HG03039 (cell line): ENCODE results near the gene HCCS.
"Not testable (repeated sequence)": the region's sequence is repeated elsewhere in the genome, so short reads cannot be mapped to it uniquely, and the experiment has no call there.

ENCODE experiments used
- ATAC-seq: cut with Tn5 transposase; IDR thresholded peaks from one replicate; pipeline ENCODE4 v1.9.1; 2021; ENCODE audit warnings: mild to moderate bottlenecking, moderate library complexity; ENCODE audit not compliant: unreplicated experiment

HCCS gene

DNA sequence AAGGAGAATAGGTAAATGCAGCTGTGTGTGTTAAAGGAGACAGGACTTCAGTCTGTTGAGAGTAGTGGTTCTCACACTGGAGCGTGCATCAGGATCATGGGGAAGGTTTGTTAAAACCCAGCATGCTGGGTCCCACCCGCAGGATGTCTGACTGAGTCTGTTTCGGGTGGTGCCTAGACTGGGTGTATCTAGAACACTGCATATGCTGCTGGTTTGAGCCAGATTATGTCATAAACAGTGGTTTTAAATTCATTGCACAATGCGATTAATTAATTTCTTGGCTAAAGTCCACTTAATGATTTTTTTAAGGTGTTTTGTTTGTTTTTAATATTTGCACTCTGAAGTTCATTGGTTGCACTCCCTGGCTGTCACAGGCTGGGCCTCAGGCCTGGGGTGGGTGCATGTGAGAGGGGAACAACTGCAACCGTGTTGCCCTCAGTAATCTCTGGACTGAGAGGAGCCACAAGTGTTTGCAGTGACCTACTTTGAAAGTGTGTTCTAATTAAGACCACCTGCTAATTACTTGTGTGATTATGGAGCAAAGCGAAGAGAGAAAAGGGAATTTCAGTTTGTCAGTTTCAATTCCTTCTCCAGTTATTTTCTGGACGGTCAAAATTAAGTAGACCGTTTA lies 8.3 kb downstream of the HCCS start:
- no peak for ATAC-seq

DNA sequence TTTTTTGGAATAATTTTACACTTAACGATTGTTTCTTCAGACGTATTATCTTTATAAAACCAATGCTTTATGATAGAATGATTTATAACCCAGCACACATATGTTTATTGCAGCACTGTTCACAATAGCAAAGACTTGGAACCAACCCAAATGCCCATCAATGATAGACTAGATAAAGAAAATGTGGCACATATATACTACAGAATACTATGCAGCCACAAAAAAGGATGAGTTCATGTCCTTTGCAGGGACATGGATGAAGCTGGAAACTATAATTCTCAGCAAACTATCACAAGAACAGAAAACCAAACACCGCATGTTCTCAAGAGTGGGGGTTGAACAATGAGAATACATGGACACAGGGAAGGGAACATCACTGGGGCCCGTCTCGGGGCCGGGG lies 12.0 kb downstream of the HCCS start:
- not testable (repeated sequence) for ATAC-seq

DNA sequence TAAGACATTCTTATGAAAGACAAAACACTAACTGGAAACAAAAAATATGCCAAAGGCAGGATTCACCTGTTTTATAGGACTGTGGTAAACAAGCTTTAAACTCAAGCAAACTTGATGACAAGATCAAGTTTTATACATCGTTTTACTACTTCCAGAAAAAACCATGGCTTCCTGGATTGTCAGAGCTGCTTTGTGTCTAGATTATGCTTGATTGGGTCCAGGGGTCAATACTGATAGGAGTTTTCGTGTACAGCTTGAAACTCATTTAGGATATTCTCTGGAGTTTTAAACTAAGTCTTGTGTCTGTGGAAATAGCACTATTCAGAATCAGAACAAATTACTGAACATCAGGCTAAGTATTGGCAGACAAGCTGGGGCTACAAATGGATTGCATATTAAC lies 13.0 kb downstream of the HCCS start:
- ATAC-seq = no peak

DNA sequence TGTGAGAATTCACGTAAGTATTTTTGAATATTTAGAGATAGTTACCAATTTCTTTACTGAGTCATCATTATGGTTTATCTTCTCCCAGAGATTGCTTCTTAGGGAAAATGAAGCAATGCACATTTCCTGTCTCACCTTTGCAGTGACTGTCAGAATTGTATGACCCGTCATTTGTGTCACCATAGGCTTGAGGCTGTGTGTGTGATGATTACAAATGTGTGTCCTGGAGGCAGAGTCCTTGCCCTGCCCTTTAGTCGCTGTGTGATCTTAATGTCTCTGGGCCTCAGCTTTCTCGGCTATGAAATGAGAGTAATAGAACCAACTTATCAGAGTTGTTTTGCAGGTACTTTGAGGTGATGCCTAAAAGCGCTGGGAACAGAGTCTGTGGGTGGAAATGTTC lies 13.9 kb downstream of the HCCS start:
- no peak for ATAC-seq

DNA sequence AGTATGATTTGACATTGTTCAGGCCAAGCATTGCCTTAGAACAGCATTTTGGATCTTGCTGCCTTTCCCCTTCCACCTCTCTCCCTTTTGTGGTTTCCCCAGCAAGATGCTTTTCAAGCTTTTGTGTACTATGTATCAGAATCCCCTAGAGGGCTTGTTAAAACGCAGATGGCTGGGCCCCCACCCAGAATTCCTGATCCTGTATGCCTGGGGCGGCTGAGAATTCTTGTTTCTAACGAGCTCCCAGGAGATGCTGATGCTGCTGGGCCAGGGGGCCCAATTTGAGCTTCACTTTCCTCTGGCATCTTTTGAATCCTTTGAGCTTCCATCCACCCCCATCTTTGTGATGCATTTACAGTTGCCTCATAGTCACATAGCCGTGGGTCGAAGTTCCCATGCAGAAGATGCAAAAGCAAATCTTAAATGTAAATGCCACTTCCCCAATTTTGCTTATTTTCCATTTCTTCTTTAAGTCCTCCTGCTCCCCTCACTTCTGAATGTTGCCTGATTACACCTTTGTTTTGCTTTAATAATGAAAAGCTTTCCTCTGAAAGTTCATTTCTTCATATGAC lies 18.5 kb downstream of the HCCS start:
- ATAC-seq = no peak

DNA sequence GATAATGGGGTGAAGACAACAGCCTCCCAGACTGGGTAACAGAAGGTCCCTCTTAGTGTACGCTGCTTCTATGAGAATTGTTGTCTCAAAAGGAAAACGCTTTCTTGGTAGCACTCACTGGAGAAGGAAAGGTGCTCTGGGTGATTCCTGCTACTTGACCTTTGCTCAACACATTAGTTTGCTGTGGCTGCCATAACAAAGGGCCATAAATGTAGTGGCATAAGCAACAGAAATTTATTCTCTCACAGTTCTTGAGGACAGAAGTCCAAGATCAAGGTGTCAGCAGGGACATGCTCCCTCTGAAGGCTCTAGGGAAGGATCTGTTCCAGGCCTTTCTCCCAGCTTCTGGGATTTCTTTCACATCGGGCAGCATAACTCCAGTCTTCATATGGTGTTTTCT lies 19.0 kb downstream of the HCCS start:
- ATAC-seq = no peak

DNA sequence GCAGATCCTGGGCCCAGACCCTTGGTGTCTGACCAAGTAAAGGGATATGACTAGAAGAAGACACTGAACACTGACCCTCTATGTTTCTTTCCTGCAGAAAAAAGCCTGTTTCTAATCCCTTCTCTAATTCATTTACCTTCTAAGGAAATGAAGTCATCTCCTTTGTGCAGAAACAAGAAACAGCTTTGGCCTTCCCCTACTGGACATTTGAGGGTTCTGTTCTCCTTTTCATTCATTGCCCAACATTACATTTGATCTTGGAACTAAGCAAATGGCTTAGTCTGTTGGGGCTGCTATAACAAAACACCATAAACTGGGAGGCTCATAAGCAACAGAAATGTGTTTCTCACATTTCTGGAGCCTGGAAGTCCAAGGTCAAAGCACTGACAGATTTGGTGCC lies 20.0 kb downstream of the HCCS start:
- no peak for ATAC-seq

DNA sequence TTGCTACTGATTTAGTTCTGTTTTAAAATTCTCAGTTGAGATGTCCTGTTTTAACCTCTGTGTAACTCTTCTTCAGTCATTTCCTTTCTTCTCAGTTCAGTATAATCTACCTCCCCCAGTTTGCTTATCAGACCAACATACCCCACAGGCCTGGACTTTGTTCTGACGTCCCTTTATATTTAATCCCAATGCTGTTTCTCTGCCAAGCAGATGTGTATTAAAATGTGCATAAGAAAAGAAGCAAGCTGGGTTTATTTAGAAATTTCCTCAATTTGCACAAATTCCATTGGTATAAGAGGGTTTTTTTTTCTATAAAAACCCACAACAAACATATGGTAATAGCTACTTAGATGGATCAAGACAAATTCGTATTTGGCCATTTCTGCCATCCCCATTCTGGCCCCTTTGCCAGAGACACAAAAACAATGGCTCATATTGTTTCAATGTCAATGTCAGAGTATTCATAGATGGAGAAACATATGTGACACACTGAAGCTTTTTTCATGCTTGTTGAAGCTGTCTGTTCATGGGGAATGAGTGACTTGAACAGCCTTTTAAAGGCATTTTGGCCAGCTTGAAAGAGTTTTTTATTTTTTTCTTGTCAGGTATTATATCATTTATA lies 24.5 kb downstream of the HCCS start:
- ATAC-seq = no peak

DNA sequence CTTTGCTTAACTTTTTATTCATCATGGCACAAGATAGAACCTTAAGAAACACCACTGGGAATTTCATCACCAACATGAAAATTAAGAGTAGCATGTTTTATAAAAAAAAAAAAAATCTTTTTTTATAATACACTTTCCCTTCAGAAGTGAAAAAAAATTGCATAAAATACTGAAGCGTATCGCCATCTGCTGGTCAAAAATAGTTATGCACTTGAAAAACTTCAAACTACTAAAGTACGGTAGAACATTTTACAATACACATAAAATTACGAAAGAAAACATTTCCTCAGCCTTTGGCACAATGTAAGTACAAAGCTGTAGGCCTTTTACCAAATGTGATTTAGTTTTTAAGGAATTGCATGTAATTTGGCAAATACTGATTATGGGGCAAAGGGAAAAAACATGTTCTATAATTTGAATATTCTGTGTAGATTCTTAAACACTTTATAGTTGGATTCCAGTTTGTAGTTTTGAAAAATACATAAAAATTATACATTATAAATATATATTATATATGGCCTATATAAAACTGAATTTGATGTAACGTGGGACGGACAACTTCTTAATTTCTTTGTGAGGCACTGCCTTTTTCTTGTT lies 26.5 kb downstream of the HCCS start:
- no peak for ATAC-seq

DNA sequence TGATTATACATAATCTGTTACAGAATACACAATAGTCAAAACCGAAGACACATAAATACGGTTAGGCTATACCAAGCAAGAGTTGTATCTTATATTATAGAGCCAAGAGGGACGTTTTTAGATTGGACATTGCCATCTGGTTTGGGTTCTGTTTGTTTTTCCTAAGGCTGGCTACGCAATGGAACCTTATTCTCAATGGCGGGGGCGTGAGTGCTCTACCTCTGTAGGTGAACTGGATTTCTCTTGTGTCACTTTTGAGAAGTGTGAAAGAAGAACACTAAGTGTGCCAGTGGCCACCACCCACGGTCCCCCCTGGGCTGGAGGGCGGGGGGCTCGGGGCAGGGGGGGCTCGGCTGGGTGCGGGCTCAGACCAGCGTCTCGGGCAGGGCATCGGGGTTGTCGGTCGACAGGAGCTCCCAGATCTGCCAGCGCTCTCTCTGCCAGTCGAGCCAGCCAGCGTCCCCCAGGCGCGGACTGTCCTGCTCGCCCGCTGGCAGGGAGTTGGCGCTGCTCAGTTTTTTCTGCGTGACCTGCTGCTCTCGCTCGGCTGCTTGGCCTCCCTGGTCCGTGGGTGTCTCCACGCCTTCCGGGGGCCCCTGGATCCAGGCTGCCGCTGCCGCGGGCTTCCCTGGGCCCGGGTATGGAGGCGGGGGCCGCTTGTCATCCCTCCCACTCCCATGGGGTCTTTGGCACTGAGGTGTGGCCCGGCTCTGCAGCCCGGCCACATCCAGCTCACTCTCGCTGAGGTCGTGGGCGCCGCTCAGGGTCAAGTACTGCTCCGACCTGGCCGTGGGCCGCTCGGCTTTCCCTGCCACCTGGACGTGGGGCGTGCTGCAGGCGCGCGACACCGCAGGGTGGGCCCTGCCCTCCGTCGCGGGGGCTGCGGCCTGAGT lies 27.6 kb downstream of the HCCS start:
- ATAC-seq = no peak

DNA sequence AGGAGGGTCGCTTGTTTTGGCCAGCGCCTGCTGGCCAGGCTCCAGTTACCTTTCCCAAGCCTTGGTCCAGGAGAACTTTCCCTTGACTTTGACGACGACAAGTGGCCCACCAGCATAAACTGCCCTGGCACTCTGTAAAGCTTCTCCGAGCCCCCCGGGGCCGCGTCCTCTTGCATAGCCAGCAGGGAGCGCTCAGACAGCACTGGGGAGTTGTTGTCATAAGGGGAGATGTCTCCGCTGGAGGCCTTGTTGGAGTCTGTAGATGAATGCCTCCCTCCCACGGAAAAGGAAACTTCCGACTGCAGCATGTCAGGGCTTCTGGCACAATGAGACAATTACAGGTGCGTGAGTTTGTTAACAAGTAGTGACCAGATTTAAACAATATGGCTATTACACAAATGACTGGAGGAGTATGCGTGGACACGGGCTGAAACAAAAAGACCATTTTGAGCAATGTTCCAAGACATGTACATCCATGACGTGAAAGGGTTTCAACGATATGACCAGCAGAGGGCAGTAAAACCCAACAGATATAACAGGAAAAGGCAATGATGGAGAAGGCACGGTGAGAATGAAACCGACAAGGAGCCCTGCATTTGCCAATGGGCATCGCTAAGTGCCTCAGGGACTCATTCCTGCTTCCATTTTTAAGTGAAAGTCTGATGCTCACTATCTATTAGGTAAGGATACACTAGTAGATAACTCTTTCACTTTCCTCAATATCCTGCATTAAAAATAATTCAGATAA lies 33.0 kb downstream of the HCCS start:
- ATAC-seq = peak; percentile 53

DNA sequence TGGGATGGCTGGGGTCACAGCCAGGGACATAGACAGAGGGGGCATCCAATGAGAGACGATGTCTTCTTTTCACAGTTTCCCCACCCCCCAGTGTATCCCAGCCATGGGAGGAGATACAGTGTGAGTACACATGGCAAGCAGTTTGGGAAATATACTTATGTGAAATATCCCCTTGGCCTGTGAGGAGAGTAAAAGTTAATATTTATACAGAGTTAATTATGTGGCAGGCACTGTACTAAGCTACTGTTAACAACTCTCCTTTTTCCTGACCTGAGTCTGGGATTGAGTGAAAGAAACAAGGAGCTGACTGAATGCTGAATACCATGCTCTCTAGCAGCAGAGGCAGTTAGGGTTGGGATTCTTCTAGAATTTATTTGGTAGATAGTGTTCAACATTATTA lies 35.3 kb downstream of the HCCS start:
- ATAC-seq = no peak

DNA sequence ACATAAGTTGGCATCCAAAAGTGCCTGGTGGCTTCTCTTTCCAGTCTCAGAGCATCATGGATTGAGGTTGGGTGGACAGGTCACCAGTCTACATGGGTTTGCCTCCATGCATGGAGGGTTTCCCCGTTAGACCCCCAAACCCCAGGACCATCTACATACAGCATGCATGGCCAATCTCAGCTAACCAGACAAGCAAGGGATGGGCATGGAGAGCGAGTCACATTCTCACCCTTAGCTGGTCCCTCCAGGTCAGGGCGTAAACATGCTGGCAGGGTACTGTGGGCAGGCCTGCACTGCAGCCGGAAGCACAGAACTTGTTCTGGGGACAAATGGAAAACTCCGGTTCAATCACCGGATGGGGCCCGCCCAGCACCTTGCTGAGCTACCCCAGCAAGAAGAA lies 37.3 kb downstream of the HCCS start:
- ATAC-seq = no peak

DNA sequence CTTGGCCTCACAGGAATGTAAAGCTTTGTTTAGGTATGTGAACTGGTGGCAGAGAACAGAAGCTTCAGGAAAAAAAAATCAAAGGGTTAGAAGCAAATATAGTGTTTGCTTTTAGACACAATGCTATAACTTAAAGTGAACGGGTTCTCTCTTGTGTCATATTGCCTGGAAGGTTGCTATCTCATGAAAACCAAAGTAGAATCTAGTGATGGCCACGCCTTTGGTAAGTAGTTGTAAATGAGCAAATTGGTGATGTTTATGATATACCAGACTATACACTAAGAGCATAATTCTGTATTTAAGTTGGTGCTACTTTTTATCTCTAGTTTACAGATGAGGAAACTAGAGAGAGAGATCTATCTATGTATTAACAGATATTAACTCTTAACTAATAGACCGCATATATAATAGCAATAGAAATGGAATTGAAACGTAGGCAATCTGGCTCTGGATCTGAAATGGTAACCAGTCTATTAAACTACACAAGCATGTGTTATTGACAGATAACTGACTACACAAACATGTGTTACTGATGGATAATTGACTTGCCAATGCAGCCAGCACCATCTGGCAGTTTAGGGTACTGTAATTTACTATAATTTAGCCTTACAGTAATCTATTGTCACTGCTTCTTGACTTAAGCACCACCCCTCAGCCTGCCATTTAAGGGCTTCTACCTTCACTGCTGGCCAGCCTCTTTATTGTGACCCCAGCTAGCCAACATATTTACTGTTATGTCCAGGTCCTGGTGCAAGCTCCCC lies 40.8 kb downstream of the HCCS start:
- no peak for ATAC-seq

DNA sequence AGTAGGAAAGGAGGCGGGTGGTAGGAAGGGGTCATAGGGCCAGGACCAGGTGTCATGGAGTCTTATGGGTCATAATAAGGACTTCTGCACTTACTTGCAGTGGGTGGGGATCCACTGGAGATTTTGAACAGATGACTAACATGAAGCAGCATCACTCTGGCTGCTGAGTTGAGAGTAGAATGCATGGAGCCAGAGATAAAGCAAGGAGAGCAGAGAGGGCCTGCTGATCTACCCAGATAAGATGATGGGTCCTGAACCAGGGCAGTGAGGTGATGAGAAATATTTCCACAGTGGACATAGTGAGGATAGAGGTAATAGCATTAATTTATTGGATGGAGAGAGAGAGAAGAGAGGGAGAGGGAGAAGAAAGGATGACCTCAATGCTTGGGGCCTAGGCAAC lies 48.0 kb downstream of the HCCS start:
- no peak for ATAC-seq

DNA sequence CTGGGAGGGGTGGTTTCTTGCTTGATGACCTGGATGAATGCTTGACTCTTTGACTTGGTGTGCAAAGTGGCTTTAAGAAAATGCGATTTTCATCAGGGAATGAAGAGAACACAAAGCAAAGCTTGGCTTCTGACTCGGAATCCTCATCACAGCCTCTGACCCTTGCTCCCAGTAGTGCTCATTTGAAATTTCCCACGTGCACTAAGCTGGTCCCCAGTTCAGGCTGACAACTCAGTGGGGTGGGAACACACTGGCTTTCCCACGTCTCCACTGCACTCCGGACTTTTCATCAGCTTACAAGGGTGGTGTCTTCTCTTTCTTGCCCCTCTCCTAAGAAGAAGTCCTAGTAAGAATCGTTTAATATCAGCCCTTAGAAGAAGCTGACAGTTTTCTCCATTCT lies 53.3 kb downstream of the HCCS start:
- no peak for ATAC-seq

DNA sequence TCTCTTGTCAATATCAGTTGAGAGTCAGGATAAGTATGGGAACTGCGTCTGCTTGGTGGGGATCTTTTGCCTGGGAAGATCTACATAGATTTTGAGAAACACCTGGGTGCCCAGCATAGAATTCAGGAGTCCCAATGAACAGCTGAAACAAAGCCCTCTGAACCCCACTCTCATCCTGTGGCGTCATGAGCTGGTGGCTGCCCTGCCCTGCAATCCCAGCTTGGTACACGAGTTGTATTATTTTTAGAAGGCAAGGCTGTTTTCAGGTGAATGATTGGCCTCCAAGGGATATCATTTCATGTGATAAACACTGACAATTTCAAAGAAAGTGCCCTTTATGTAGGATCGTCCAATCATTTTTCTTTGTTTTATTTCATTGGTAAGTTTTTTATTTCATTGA lies 60.8 kb downstream of the HCCS start:
- no peak for ATAC-seq

DNA sequence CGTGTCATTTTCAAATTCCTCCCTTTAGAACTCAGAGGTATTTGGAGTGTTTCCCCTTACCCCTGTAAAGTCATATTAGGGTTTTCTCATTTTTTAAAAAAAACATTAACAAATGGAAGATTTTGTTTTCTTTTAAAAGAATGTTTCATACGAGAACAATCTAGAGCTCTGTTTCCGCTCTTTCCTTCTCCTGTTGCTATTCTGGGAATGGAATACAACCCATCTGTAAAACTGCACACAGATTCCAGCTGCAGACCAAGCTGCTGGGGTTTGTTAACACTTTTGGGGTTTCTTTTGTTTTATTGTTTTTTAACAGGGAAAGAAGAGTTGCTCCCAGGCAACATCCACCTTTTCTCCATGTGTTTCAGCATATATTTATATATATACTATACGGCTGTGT lies 61.3 kb downstream of the HCCS start:
- ATAC-seq = no peak
